Stimulated activated CD4-positive, alpha-beta T cell treated with anti-CD3 and anti-CD28 coated beads, Interleukin-1b, Interleukin-23, amount 100 ng/mL, for 1 hour (primary cell): ENCODE results near the gene TRIO.

Source experiments
- DNase-seq, 2 donors: peaks; one replicate each; pipeline ENCODE4 v3.0.0-alpha.2; 2020; ENCODE audit warnings: low read depth in 2 of 2

Gene TRIO

DNA sequence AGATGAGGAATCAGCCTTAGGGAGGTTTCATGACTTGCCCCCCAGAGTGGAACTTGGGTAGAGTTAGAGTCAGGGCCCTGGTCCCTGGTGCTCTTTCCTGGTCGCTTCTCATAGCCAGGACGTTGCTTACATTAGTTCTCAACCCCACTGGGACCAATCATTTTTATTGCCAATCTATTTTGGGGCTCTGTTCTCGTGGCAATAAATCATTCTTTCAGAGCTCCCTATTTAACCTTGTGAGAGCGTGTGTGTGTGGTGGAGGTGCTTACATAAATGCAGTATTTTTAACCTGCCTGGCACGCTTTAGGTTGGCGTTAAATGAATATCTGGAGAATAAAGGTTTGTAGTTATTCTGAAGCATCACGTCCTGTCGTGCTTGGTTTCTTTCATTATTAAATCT is 4.1 kb downstream of the TRIO start:
- no peak for DNase-seq

DNA sequence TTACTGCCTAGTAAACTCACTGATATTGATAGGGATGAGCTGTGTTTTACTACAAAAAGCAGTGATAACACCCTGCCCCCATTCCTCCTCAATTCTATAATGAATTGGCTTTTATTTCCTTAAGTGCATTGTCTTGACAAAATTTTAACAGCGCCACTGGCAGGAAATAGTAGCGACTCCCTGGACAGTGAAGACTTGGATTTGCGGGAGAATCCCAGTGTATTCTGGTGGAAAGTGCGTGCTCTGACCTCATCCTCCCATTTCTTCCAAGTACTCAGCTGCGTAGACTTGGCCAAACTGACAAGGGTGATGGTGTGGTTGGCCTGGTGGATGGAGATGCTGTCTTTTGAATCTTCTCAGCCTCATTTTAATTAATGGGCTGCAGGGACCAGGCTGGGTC is 5.3 kb downstream of the TRIO start:
- no peak for DNase-seq

DNA sequence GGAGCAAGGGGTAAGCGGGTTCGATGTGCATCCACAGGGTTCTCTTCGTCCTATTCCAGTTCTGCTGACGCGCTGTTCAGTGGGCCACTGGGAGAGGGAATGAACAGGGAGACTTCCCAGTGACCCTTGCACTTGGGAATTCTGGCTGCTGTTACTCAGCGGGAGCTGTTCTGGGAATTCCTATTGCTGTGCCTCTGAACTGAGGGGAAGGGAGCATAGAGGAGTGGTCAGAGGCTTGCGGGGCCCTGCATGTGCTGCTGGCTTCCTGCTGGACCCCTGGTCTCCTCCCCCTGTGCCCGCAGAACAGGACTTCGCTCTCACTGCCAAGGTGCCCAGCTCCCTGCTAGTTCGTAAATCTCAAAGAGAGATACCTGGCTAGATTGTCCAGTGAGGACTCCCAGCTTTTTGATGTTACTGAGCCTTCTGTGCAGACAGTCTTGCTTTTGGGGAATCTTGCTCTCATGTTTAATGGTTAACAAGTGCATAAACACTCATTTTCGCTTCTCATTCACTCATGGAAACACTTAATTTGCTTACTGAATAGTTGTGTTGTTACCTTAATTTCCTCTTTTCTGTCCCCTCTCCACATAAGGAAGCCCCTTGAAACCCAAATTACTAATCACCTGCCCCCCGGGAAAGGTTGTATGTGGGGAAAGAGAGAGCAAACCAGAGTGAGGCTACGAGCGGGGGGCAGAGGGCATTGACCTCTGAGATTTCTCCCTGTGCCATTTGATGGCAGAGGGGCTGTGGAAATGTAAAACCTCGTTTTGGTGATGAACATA is 5.9 kb downstream of the TRIO start:
- no peak for DNase-seq

DNA sequence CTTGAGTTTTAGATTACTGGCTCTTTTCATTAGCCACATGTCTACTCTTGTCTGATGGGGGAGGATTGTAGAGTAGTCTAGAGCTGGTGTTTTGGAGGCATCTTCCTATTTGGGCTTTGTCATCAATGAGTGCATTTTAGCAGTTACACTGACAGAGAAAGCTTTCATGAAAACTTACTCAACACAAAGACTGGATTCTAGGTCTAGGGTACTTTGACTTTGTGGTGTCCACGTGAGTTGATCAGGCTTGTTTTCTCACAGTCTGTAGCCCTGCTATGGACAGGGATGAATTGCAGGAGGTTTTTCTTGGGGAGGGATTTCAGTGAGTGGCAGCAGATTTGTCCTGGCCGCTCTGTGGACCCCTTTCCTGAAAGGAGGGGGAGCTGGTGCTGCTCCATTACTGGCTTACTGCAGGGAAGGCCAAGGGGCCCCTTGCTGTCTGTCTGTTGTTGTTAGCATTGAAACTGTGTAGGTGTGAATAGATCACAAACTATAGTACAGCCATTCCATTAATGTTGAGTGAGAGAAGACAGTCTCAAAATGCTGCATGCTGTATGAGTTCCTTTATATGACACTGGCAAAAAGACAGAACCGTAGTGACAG is 6.6 kb downstream of the TRIO start:
- DNase-seq, result no peak

DNA sequence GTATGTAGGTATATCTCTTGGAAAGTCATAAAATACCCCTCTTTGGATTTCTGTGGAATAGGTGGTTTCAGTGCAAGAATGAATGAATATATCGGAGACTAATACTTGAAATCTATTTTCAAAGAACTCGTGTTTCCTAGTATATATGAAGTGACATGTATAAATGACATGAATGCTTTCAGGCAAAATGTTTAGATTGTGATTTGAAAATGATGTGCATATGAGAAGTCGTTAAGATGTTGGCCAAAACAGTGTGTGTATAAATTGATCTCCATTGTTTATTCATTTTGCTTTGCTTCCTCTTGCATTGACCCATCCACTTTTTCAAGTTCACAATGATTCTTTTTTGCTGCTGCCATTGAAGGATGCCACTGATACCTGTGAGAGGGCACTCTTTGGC is 8.3 kb downstream of the TRIO start:
- no peak for DNase-seq

DNA sequence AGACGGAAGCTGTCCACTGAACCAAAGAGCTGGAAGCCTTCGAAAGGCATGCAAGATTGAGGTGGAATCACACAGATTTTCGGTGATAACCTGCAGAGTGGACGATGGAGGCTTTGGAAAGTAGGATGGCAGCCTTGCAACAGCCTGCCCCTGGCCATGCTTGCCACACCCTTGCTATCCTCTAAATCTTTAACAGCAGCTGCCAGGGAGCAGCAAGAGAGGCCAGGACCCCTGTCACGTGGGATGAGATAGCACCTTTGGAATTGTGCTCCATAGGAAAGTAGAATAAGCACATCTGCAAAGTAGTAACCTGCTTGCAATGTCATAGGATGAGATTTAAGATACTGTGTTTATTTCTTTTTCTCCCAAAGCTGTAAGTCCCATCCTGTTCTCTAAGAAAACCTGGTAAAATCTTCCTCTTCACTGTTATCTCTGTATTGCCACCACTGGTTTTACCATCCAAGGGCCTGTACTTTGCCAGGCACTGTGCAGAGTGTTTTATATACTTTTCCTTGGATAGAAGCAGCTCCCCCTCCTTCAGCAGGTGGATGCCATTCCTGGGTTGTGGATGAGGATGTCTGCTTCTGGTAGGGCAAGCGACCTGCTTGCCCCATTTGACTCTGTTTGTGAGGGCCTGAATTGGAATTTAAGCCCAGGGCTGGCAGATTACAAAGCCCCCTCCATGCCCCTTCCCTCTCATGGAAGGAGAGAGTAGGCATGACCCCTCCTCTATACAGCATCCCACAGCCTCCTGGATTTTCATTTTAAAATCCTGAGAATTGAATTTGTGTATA is 10.1 kb downstream of the TRIO start:
- no peak for DNase-seq

DNA sequence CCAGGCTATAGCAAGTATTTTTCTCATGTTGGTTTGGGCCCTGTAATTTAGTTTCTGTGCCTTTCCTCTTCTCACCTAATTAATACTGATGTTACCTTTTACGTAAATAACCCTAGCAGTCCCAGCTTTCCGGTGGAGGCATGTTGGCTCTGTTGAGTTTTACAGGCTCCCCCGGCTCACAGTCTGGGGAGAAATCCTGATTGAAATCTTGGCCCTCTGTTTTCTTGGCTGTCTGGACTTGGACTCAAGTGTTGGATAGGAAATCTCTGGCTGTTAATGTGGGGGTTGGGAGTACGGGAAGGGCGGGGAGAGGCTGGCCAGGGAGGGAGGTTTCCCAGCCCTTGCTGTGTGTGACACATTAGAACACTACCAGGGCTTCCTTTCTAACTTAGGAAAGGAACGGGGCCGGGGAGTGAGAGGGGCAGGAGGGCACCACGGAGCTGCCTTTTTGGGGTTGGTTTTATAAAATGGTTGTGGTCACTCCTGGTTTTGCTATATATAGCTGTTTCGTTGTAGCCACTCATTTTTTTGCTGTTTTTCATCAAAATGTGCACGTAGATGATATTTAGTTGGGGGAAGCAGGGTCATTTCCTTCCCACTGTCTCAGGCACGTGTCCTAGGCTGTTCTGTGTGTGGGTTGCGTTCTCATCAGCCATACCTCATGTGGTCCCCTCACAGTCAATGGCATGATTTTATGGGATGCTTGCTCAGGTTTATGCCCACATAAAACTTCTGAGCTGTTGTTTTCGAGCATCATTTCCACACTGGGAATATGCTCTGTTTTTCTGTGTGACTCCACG is 11.0 kb downstream of the TRIO start:
- no peak for DNase-seq

DNA sequence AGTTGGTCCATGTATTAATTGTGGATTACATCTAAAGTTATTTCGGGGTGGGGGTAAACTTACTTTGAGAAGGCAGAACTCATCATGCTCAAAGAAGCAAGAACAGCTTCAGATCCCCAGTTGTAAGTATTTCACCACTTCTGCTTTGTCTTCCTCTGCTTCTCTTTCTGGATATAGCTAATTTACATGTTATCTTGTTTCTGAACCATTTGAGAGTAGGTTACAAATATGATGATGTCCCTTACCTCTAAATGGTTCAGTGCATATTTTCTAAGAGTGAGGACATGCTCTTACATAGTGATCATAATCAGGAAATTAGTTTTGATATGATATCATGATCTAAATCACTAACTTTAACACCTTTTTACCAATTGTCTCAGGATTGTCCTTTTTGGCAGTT is 11.9 kb downstream of the TRIO start:
- no peak for DNase-seq

DNA sequence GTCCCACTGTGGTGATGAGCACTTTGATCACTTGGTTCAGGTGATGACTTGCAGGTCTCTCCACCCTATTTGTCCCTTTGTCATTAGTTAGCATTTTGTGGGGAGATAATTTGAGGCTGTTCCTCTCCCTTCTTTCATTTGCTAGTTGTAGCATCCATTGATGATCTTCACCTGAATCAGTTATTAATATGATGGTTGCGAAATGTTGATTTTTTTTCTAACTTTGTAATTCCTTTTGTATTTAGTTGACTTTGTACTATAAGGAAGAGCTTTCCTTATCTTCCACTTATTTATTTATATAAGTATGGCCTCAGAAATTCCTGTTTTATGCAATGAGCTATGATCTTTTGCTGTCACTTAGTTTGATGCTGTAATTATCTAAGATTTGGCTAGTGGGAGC is 12.6 kb downstream of the TRIO start:
- DNase-seq, result no peak

DNA sequence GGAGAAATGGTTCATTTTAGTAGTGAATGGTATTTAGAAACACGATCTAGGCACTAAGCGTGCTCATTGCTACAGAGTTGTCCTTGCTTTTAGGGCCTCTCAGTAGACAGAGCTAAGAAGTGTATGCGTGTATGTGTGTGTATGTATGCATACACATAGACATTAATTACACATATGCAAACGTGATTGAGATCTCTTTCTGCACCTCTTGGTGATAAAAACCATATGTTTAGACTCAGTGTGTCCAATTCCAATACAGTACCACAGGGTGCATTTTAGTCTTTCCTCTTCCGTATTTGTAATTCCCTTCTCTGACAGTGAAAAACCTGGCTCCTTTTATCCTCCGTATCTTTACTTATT is 13.1 kb downstream of the TRIO start:
- no peak for DNase-seq

DNA sequence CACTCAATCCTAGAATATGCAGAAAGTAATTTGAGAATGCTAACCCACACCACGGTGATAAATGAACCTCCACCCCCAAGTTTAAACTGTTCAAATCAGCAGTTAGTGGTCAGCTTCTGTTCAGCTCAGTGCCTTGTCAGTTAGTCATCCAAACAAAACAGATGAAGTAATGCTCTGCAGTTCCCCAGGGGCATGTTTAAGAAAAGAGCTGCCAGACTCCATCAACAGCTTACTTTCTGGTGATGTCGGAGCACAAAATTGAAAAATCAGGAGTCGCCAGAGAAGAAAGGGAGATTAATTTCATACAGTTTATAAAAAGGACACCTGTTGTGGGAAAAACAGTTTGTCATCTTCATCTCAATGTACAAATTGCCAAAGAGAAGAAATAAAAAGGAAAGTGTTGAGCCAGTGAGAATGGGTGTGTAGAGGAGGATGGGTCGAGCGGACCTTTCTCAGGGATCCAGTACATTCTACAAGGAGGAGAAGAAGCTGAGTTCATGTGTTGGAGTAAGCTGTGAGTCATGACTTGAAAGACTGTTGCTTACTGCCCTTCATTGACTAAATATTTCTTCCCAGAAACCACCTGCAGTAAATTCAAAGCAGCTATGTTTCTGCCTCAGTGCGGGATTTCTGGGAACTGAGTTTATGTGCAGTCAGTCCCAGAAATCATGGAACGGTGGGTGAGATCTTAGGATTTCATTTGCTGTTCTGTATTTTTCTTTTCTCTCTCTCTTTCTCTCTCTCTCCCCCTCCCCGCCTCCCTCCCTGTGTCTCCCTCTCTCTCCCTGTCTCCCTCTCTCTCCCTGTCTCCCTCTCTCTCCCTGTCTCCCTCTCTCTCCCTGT is 13.7 kb downstream of the TRIO start:
- DNase-seq, result no peak

DNA sequence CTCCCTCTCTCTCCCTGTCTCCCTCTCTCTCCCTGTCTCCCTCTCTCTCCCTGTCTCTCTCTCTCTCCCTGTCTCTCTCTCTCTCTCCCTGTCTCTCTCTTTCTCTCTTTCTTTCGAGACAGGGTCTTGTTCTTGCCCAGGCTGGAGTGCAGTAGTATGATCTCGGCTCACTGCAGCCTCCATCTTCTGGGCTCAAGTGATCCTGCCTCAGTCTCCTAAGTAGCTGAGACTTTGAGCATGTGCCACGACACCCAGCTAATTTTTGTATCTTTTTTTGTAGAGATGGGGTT is 14.3 kb downstream of the TRIO start:
- no peak for DNase-seq

DNA sequence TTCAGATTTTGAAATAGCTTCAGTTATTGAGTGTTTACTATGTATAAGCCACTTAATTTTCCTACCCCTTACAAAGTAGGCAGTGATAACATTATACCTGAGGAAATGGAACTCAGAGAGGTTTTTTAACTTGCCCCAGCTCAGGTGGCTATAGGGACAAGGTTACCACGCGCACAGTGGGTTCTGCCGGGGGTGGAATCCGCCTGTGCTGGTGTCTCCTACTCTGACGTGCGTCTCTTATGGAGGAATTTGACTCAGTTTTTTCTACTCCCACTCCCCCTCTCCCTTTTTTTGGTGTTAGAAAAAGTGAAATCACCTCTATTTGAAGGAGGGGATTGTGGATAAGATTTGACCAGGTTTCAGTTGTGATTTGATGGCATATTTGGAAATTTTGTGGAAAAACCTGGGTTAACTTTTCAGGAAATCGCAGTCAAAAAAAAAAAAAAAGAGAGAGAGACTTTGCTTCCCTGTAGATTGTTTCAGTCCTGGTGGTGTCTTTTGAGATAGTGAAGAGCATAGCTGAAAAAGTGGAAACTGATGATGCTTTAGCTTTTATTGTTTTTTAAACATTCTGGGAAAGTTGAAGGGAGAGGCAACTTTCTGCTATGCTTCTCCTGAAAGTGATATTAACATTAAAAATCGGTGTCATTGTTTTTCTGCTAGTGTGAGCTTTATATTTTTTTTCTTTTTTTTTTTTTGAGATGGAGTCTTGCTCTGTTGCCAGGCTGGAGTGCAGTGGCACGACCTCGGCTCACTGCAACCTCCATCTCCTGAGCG is 15.9 kb downstream of the TRIO start:
- DNase-seq, result no peak

DNA sequence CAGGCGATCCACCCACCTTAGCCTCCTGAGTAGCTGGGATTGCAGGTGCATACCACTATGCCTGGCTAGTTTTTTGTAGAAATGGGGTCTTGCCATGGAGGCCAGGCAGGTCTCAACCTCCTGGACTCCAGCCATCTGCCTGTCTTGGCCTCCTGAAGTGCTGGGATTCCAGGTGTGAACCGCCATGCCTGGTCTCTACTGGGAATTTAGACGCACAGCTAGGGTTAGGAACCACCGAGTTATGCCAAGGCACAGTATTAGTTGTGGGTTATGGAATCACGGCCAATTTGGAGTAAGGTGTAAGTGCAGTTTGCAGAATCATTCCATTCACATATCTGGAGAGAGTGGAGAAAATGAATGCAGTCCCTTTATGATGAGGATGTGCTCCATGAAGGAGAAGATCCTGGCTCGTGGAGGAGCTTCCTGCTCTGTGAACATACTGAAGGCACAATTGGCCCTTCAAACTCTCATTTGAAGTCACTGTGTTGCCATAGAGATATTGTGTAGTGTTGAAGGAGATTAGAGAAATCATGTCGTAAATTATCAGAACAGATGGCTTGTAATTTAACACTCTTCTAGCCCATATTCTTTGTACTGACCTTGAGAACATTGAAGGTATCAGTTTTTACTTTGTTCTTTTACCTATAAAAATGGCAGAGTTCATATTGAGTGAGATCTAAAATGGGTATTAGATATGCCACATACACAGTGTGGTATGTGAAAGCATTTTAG is 18.8 kb downstream of the TRIO start:
- no peak for DNase-seq

DNA sequence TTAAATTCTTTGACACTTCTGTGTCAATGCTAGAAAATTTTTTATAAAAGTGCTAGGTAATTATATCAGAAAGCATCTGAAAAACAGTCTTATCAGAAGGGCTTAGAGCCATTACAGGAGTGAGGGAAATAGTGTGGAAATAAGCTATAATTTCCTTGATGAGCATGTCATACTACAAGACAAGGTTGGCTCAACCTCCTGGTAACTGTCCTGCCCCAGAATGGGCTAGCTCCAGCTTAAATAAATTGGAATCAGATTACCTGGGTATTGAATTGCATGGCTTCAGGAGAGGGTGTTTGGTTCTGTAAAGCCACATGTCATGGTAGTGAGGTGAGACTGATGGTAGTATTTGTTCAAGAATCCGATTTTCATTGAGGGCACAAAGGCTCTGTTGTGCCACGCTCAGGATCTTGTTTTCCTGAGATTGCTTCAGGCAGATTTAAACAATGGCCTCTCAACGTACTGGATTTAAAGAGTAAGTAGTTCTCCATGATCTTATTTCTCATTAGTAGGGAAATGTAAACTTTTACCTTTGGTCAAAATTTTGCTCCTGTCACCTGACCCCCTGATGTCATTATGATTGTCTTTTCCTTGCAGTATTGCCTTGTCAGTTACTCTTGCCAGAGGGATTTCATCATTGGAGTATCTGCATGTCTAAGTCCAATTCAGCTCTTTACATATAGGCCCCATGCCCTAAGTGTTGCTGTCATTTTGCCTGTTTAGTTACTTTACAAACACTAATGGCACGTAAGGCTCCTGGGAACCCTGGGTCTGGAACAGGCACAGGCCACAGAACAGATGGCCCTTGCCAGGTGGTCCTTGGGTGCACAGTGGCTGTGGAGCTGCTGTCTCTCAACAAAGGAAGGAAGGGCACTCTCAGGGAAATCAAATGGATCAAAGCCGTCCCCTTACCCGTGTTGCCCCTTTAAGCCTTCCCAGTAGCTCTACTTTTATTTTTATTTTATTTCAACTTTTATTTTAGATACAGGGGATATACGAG is 21.3 kb downstream of the TRIO start:
- no peak for DNase-seq

DNA sequence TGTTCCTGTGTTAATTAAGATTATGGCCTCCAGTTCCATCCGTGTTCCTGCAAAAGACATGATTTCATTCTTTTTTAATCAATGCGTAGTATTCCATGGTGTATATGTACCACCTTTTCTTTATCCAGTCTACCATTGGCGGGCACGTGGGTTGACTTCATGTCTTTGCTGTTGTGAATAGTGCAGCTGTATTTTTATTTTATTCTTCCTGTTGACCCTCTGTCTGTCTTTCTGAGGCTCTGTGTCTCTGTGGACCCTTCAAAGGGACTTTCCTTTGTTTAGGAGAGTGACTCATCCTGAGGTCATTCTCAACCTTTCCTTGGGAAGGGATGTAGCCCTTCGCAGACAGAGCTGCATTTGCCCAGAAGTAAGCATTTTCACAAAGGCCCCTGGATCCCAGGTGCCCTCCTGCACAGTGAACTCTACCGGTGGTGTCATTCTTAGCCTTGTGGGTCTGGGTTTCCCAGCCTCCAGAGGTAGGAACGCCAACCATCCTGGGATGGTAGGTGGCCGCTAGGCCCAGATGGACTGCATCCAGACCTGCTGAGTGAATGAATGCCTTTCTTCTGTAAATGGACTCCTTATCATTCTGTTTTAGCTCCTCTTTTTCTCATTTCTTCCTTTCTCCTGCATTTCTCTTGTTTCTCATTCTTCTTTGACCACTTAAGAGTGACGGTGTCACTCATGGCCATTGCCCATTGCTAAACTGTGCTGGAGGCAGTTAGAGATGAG is 22.4 kb downstream of the TRIO start:
- no peak for DNase-seq

DNA sequence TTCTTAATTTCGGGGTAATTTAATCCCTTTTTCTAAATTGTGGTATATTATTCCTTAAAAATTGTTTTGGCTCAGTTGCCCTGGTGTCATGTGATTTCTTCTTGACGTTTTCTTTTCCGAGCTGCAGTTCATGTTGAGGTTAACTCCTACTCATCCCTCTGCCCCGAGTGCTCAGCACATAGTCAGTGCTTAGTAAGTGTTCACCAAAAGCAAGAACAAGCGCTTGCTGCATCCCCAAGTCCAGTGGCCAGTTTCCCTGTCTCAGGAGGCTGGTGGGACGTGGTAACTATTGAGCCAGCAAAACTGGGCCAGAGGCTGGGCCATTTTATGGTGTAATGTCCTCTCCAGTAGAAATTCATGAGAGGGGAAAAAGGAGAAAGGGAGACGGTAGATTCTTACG is 23.3 kb downstream of the TRIO start:
- DNase-seq, result no peak

DNA sequence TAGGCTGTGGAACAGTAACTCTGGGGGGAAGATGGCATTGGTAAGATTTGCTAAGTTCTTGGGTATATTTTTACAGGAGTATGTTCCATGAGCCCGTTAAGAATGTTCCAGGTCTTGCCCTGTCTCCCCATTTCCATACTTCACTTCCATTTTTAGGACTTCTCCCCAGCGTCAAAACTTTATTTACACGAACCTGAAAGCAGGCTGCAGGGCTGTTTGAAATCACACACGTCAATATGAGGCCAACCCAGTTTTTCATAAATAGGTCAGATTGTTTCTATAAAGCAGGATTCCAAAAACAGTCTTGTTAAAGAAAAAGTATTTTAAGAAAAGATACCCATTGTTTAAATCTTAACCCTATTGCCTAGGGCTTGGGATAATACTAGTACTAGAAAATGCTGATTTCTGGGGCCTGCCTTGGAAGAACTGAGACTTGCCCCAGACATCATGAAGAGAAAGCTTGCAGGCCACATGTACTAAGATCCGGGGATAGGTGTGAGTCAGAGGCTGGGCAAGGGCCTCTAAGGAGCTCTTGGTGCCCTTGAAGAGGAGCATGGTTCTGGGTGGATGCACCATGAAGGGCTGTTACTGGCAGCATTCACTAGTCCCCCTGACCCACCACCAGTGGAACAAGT is 24.2 kb downstream of the TRIO start:
- DNase-seq, result no peak
